Parathyroid adenoma (tissue), 2 donors: ENCODE measurements around the gene SYT2.

Source experiments
- H2AFZ ChIP-seq: fragments of 300-600 bp; sonication (generic); one replicate; pipeline ENCODE4 v1.7.0; 2017; ENCODE audit warnings: antibody characterized with exemption, mild to moderate bottlenecking
- H3K27ac ChIP-seq: fragments of 300-600 bp; sonication (generic); one replicate; pipeline ENCODE4 v1.7.0; 2017
- H3K27me3 ChIP-seq: fragments of 300-600 bp; sonication (generic); one replicate; pipeline ENCODE4 v1.7.0; 2017; ENCODE audit warnings: low read length; ENCODE audit not compliant: control insufficient read depth, insufficient read depth
- H3K36me3 ChIP-seq: fragments of 300-600 bp; sonication (generic); one replicate; pipeline ENCODE4 v1.7.0; 2017; ENCODE audit warnings: low read length; ENCODE audit not compliant: control insufficient read depth, insufficient read depth
- H3K4me1 ChIP-seq: fragments of 300-600 bp; sonication (generic); one replicate; pipeline ENCODE4 v1.7.0; 2017; ENCODE audit warnings: control low read depth
- H3K4me2 ChIP-seq: fragments of 300-600 bp; sonication (generic); one replicate; pipeline ENCODE4 v1.7.0; 2017; ENCODE audit warnings: low read length
- H3K4me3 ChIP-seq: fragments of 300-600 bp; sonication (generic); one replicate; pipeline ENCODE4 v1.7.0; 2017; ENCODE audit warnings: low read depth, low read length
- H3K79me2 ChIP-seq: fragments of 300-600 bp; sonication (generic); one replicate; pipeline ENCODE4 v1.7.0; 2017; ENCODE audit warnings: control low read depth
- H3K9ac ChIP-seq: fragments of 300-600 bp; sonication (generic); one replicate; pipeline ENCODE4 v1.7.0; 2017; ENCODE audit warnings: mild to moderate bottlenecking
- H3K9me3 ChIP-seq: fragments of 300-600 bp; sonication (generic); one replicate; pipeline ENCODE4 v1.7.0; 2017; ENCODE audit warnings: low read length; ENCODE audit not compliant: control insufficient read depth
- CTCF ChIP-seq: fragments of 300-600 bp; sonication (generic); IDR thresholded peaks from one replicate; pipeline ENCODE4 v1.7.0; 2017; ENCODE audit warnings: antibody characterized with exemption, mild to moderate bottlenecking
- donor health status: primary hyperparathyroidism.

Gene SYT2

GRCh38 chr1:202708456-202709275 is 1.6 kb downstream of the SYT2 start:
- no peaks in the 10 kb centered on the region for H3K79me2 ChIP-seq
- H3K9ac ChIP-seq = no peak overlapping the region
- no peaks in the 10 kb centered on the region for H3K27me3 ChIP-seq
- H3K4me3 ChIP-seq = no peak overlapping the region
- H3K36me3 ChIP-seq = no peaks in the 10 kb centered on the region
- no peak overlapping the region for H3K27ac ChIP-seq
- H3K9me3 ChIP-seq = no peaks in the 10 kb centered on the region
- TF ChIP-seq CTCF = no peak
- no peak overlapping the region for H2AFZ ChIP-seq
- no peaks in the 10 kb centered on the region for H3K4me1 ChIP-seq
- no peak overlapping the region for H3K4me2 ChIP-seq

DNA sequence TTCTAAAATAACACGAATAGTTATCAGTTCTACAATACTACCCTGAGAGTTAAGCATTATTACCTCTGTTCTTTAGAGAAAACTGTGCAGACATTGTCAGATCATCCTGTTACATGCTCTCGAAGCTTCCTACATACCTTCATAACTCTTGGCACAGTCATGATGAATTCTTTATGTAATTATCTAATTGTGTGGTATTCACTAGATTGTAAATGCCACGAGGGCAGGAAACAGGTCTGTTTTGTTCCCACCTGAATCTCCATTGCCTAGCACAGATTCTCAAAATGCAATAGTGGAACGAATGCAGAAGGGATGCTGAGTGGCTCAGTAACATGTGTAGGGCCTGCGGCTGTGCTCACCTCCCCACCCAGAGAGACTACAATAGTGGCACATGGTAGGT is 3.4 kb downstream of the SYT2 start:
- TF ChIP-seq CTCF = no peak
- Histone ChIP-seq H3K27ac (no peak overlapping the region), H3K4me3 (no peak overlapping the region), H3K27me3 (no peaks in the 10 kb centered on the region), H3K9me3 (no peaks in the 10 kb centered on the region), H3K9ac (no peak overlapping the region), H3K79me2 (no peaks in the 10 kb centered on the region), H2AFZ (no peak overlapping the region), H3K4me2 (no peak overlapping the region), H3K4me1 (no peaks in the 10 kb centered on the region), H3K36me3 (no peaks in the 10 kb centered on the region)

DNA sequence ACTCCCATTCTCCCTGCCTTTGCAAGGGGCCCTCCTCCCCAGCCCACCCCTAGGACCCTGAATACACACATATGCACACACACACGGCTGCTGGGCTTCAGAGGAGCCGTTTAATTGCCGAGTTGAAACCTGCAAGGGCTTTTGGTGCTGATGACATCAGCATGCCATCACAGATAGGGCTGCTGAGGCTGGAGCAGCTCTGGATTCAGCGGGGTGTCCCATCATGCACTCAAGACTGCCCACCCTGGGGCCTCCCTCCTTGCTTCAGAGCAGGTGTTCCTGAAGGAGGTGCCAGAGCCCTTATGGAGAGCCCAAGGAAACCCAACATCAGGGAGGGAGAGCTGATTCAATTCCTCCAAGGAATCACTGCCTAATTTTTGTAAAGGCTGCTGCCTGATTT is 5.7 kb downstream of the SYT2 start:
- no peak overlapping the region for H3K27ac ChIP-seq
- no peaks in the 10 kb centered on the region for H3K79me2 ChIP-seq
- TF ChIP-seq CTCF = no peak
- no peak overlapping the region for H2AFZ ChIP-seq
- no peak overlapping the region for H3K4me2 ChIP-seq
- no peaks in the 10 kb centered on the region for H3K36me3 ChIP-seq
- no peak overlapping the region for H3K9ac ChIP-seq
- no peaks in the 10 kb centered on the region for H3K27me3 ChIP-seq
- H3K4me3 ChIP-seq = no peak overlapping the region
- H3K9me3 ChIP-seq = no peaks in the 10 kb centered on the region
- no peaks in the 10 kb centered on the region for H3K4me1 ChIP-seq

- no peaks in the 10 kb centered on the region for H3K4me1 ChIP-seq
Measured at GRCh38 chr1:202703191-202703590, 7.1 kb downstream of the SYT2 start.

More at GRCh38 chr1:202703191-202703590, 7.1 kb downstream of the SYT2 start:
- Histone ChIP-seq H3K4me2 (no peak overlapping the region), H3K9me3 (no peaks in the 10 kb centered on the region), H3K27ac (no peak overlapping the region), H3K27me3 (no peaks in the 10 kb centered on the region), H2AFZ (no peak overlapping the region), H3K9ac (no peak overlapping the region), H3K4me3 (no peak overlapping the region), H3K36me3 (no peaks in the 10 kb centered on the region), H3K79me2 (no peaks in the 10 kb centered on the region)
- TF ChIP-seq CTCF = no peak
